Measurements from ENCODE around the gene GPR142.

- TF ChIP-seq, protein P1, sequence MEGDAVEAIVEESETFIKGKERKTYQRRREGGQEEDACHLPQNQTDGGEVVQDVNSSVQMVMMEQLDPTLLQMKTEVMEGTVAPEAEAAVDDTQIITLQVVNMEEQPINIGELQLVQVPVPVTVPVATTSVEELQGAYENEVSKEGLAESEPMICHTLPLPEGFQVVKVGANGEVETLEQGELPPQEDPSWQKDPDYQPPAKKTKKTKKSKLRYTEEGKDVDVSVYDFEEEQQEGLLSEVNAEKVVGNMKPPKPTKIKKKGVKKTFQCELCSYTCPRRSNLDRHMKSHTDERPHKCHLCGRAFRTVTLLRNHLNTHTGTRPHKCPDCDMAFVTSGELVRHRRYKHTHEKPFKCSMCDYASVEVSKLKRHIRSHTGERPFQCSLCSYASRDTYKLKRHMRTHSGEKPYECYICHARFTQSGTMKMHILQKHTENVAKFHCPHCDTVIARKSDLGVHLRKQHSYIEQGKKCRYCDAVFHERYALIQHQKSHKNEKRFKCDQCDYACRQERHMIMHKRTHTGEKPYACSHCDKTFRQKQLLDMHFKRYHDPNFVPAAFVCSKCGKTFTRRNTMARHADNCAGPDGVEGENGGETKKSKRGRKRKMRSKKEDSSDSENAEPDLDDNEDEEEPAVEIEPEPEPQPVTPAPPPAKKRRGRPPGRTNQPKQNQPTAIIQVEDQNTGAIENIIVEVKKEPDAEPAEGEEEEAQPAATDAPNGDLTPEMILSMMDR (IDR thresholded peaks at IDR 0.05; ENCODE audit: borderline replicate concordance, extremely low read depth, low read length, poor library complexity, severe bottlenecking): no peak
- no peak for TF ChIP-seq EZH2 (IDR thresholded peaks at IDR 0.05; ENCODE audit: borderline replicate concordance, low read depth, low read length, severe bottlenecking)
These were observed 37.9 kb upstream of the GPR142 start for GRCh38 chr17:74329378-74329777.
